ENCODE results near the gene TMEM87A.

Gene TMEM87A

GRCh38 chr15:42191610-42192346, 81.5 kb downstream of the TMEM87A start:
- no peak for TF ChIP-seq CTCF (conservative IDR thresholded peaks at IDR 0.05; ENCODE audit: low read depth)
- H3K27ac ChIP-seq = no peak overlapping the region
- POLR2A ChIA-PET (ENCODE audit: low non-redundant PET) = no interaction called here
- DNase-seq (ENCODE audit: low spot score) = no peak
- CTCF ChIA-PET = no interaction called here

DNA sequence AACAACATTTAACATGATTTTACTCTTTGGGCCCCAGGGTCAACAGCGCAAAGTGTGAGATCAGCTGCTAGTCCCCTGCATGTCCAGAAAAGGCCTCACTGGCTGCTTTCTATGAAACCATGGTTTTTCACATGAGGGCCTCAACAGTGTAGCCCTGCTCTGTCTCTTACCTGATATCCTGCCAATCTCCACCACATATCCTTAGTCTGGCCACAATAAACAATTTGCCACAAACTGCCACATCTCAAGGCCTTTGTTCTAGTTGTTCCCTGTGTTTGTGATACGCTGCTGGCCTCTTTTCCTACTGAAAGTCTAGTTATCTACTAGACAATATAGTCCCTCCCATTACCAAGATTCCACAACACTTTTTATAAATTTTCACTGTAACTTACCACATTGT, 82.9 kb downstream of the TMEM87A start:
- no peak for TF ChIP-seq CTCF (conservative IDR thresholded peaks at IDR 0.05; ENCODE audit: low read depth)
- ChIA-PET CTCF (interaction anchor here (0.7 kb wide), 1 partner anchor 170 kb away, joined by 3 read pairs; the partner anchor contains the start of gene PLA2G4E), POLR2A (ENCODE audit: low non-redundant PET) (no interaction called here)
- no peak overlapping the region for H3K27ac ChIP-seq
- DNase-seq (ENCODE audit: low spot score) = no peak

DNA sequence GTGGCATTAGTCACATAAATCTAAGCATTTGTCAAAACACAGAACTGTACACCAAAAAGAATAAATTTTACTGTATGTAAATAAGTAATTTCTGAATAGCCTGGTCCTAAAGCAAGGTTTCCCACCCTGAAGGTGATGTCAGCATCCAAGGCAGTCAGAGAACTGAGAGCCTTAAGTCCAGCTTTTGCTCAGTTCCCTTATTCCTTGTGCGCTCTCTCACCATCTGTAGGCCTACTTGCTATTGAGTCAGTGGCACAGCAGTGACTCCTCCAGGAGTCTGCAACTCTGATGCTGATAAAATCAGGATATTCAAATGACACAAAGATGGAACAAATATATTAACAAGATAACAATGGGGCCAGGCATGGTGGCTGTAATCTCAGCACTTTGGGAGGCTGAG, 87.4 kb downstream of the TMEM87A start:
- CTCF ChIA-PET = no interaction called here

DNA sequence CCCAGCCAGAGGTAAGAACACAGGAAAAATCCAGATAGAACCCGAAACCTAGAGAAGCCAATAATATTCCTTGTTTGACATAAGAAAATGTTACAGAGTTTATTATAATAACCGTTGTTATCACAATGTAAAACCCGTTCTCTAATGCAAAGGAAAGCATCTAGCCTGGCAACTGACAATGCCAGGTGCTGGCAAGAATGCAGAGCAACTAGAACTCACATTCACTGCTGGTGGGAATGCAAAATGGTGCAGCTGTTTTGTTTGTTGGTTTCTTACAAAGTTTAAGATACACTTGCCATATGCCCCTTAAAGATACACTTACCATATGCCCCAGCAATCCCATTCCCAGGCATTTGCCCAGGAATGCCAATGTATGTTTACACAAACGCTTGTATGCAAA, 88.5 kb downstream of the TMEM87A start:
- CTCF ChIA-PET = interaction anchor here (0.6 kb wide), 2 partner anchors 250 to 257 kb away, joined by 3 read pairs; no protein-coding TSS in a partner anchor
- no peak overlapping the region for H3K27ac ChIP-seq
- TF ChIP-seq CTCF (conservative IDR thresholded peaks at IDR 0.05; ENCODE audit: low read depth) = no peak
- POLR2A ChIA-PET (ENCODE audit: low non-redundant PET) = no interaction called here
- no peak for DNase-seq (ENCODE audit: low spot score)

More for the DNA sequence above, 87.4 kb downstream of the TMEM87A start:
- POLR2A ChIA-PET (ENCODE audit: low non-redundant PET) = no interaction called here
- no peak for DNase-seq (ENCODE audit: low spot score)
- no peak overlapping the region for H3K27ac ChIP-seq
- TF ChIP-seq CTCF (conservative IDR thresholded peaks at IDR 0.05; ENCODE audit: low read depth) = no peak

GRCh38 chr15:42184296-42184695, 88.9 kb downstream of the TMEM87A start:
- POLR2A ChIA-PET (ENCODE audit: low non-redundant PET) = no interaction called here
- no peak overlapping the region for H3K27ac ChIP-seq
- DNase-seq (ENCODE audit: low spot score) = no peak
- no peak for TF ChIP-seq CTCF (conservative IDR thresholded peaks at IDR 0.05; ENCODE audit: low read depth)
- CTCF ChIA-PET = interaction anchor here (0.6 kb wide), 1 partner anchor 257 kb away, joined by 3 read pairs; no protein-coding TSS in a partner anchor

- no peak overlapping the region for H3K27ac ChIP-seq
- POLR2A ChIA-PET (ENCODE audit: low non-redundant PET) = interaction anchor here (0.5 kb wide), 1 partner anchor 25 kb away, joined by 4 read pairs; no protein-coding TSS in a partner anchor
- CTCF ChIA-PET = no interaction called here
Observed at GRCh38 chr15:42182961-42183360, 90.3 kb downstream of the TMEM87A start.

More at GRCh38 chr15:42182961-42183360, 90.3 kb downstream of the TMEM87A start:
- DNase-seq (ENCODE audit: low spot score) = no peak
- TF ChIP-seq CTCF (conservative IDR thresholded peaks at IDR 0.05; ENCODE audit: low read depth) = no peak
